Stimulated activated CD8-positive, alpha-beta memory T cell treated with anti-CD3 and anti-CD28 coated beads, Interleukin-4, amount 100 ng/mL, for 48 hours (primary cell): ENCODE data around the gene ALLC.

Source experiments
- DNase-seq: peaks from one replicate; pipeline ENCODE4 v3.0.0-alpha.2; 2020

ALLC gene

GRCh38 chr2:3727397-3728045 lies 69.5 kb downstream of the ALLC start:
- no peak for DNase-seq

- no peak for DNase-seq
Observed at GRCh38 chr2:3728104-3729054, 70.4 kb downstream of the ALLC start.

GRCh38 chr2:3729055-3729448 lies 71.1 kb downstream of the ALLC start:
- DNase-seq, result no peak

GRCh38 chr2:3729786-3730185 lies 71.8 kb downstream of the ALLC start:
- DNase-seq, result no peak

GRCh38 chr2:3730646-3731045 lies 72.6 kb downstream of the ALLC start:
- DNase-seq, result no peak

- DNase-seq, result no peak
Observed at GRCh38 chr2:3731829-3732228, 73.8 kb downstream of the ALLC start.

GRCh38 chr2:3736112-3736511 lies 78.1 kb downstream of the ALLC start:
- DNase-seq, result no peak

GRCh38 chr2:3737128-3737527 lies 79.1 kb downstream of the ALLC start:
- DNase-seq, result no peak

GRCh38 chr2:3738454-3738853 lies 80.5 kb downstream of the ALLC start:
- DNase-seq, result no peak

- DNase-seq, result no peak
Observed at GRCh38 chr2:3739313-3739712, 81.3 kb downstream of the ALLC start.

GRCh38 chr2:3741396-3741795 lies 83.4 kb downstream of the ALLC start:
- no peak for DNase-seq

- no peak for DNase-seq
Observed at GRCh38 chr2:3741867-3742602, 84.0 kb downstream of the ALLC start.

GRCh38 chr2:3742743-3743508 lies 84.9 kb downstream of the ALLC start:
- DNase-seq, result no peak

GRCh38 chr2:3743951-3744555 lies 86.1 kb downstream of the ALLC start:
- DNase-seq, result no peak

GRCh38 chr2:3745920-3746319 lies 87.9 kb downstream of the ALLC start:
- DNase-seq, result no peak

GRCh38 chr2:3747032-3747654 lies 89.1 kb downstream of the ALLC start:
- no peak for DNase-seq

- DNase-seq, result no peak
Observed at GRCh38 chr2:3747826-3748225, 89.8 kb downstream of the ALLC start.

- DNase-seq, result no peak
Observed at GRCh38 chr2:3749201-3749600, 91.2 kb downstream of the ALLC start.

GRCh38 chr2:3751251-3751650 lies 93.3 kb downstream of the ALLC start:
- DNase-seq, result no peak

GRCh38 chr2:3751806-3752205 lies 93.8 kb downstream of the ALLC start:
- DNase-seq, result no peak
